Neural cell (in vitro differentiated cells): Measurements from ENCODE around the gene SRRD. TPM values are rescaled to one million over a fixed set of nuclear protein-coding genes. Genes with fewer than 3 reads are reported as not detected.
A peak's percentile ranks its signal among the peaks of the same experiment; 100 is the strongest.

Experiments used
- H2AFZ ChIP-seq: fragments of 200-600, 300-800 bp; sonication (generic), shearing (Covaris generic); 2 replicates; pipeline ENCODE4 v1.6.0; 2014; ENCODE audit warnings: low read depth, mild to moderate bottlenecking, antibody characterized with exemption, low read length, moderate library complexity
- H3F3A ChIP-seq: fragments of 200-600 bp; shearing (Covaris generic); 2 replicates; pipeline ENCODE4 v1.6.1; 2016; ENCODE audit warnings: mild to moderate bottlenecking, moderate library complexity, mixed read lengths, antibody characterized with exemption, low read length; ENCODE audit not compliant: insufficient read depth, poor library complexity, severe bottlenecking
- H3K27ac ChIP-seq: fragments of 200-600, 300-800 bp; sonication (generic), shearing (Covaris generic); 2 replicates; pipeline ENCODE4 v1.5.1; 2014; ENCODE audit warnings: mild to moderate bottlenecking, low read length, moderate library complexity
- H3K27me3 ChIP-seq: fragments of 300-800, 200-600 bp; sonication (generic), shearing (Covaris generic); 2 replicates; pipeline ENCODE4 v1.6.0; 2014; ENCODE audit warnings: mild to moderate bottlenecking, low read depth, low read length, moderate library complexity; ENCODE audit not compliant: insufficient read depth
- H3K36me3 ChIP-seq: fragments of 300-800, 200-600 bp; sonication (generic), shearing (Covaris generic); 2 replicates; pipeline ENCODE4 v1.5.1; 2014; ENCODE audit warnings: mild to moderate bottlenecking, antibody characterized with exemption, low read length, moderate library complexity; ENCODE audit not compliant: insufficient read depth
- H3K4me2 ChIP-seq: fragments of 300-800, 200-600 bp; sonication (generic), shearing (Covaris generic); 2 replicates; pipeline ENCODE4 v1.6.0; 2014; ENCODE audit warnings: mild to moderate bottlenecking, low read length
- H3K4me3 ChIP-seq: fragments of 300-800, 200-600 bp; sonication (generic), shearing (Covaris generic); 2 replicates; pipeline ENCODE4 v1.5.1; 2014; ENCODE audit warnings: mild to moderate bottlenecking, low read length, moderate library complexity
- H3K79me2 ChIP-seq: fragments of 200-600 bp; shearing (Covaris generic); replicated peaks from 2 replicates; pipeline ENCODE4 v1.6.0; 2014; ENCODE audit warnings: mild to moderate bottlenecking, low read length, moderate library complexity; ENCODE audit not compliant: insufficient read depth
- H3K9ac ChIP-seq: fragments of 300-800, 200-600 bp; sonication (generic), shearing (Covaris generic); 2 replicates; pipeline ENCODE4 v1.6.1; 2016; ENCODE audit warnings: mild to moderate bottlenecking, low read length, mixed read lengths
- H3K9me2 ChIP-seq: fragments of 200-600 bp; shearing (Covaris generic); 2 replicates; pipeline ENCODE4 v1.6.1; 2016; ENCODE audit warnings: mild to moderate bottlenecking, low read length, mixed read lengths; ENCODE audit not compliant: insufficient read depth
- H3K9me3 ChIP-seq: fragments of 200-600, 300-800 bp; sonication (generic), shearing (Covaris generic); 2 replicates; pipeline ENCODE4 v1.6.1; 2016; ENCODE audit warnings: mild to moderate bottlenecking, mixed run types, low read length, moderate library complexity, mixed read lengths
- H4K20me1 ChIP-seq: fragments of 200-600 bp; shearing (Covaris generic); 2 replicates; pipeline ENCODE4 v1.6.1; 2016; ENCODE audit warnings: mild to moderate bottlenecking, mixed run types; ENCODE audit not compliant: insufficient read depth
- EP300 ChIP-seq: fragments of 450-650 bp; conservative IDR thresholded peaks from 2 replicates; pipeline ENCODE4 v1.6.1; 2014; ENCODE audit warnings: antibody characterized with exemption, mild to moderate bottlenecking, moderate library complexity; ENCODE audit not compliant: poor library complexity, severe bottlenecking
- EZH2 ChIP-seq: fragments of 200-600, 300-800 bp; shearing (Covaris generic), sonication (generic); IDR thresholded peaks from 2 replicates; pipeline ENCODE4 v1.6.1; 2014; ENCODE audit warnings: antibody characterized with exemption, low read length, borderline replicate concordance, mild to moderate bottlenecking; ENCODE audit not compliant: insufficient read depth, poor library complexity, severe bottlenecking
- MXI1 ChIP-seq: fragments of 450-650 bp; conservative IDR thresholded peaks from 2 replicates; pipeline ENCODE4 v1.6.1; 2014; ENCODE audit warnings: antibody characterized with exemption, mild to moderate bottlenecking; ENCODE audit not compliant: poor library complexity, severe bottlenecking
- POLR2AphosphoS5 ChIP-seq: IDR thresholded peaks from 2 replicates; pipeline ENCODE4 v1.6.1; 2012
- RAD21 ChIP-seq: fragments of 450-650 bp; conservative IDR thresholded peaks from 2 replicates; pipeline ENCODE4 v1.6.1; 2014; ENCODE audit warnings: antibody characterized with exemption, mild to moderate bottlenecking, moderate library complexity
- SMC3 ChIP-seq: fragments of 450-650 bp; conservative IDR thresholded peaks from 2 replicates; pipeline ENCODE4 v1.6.1; 2014; ENCODE audit warnings: antibody characterized with exemption, mild to moderate bottlenecking, moderate library complexity; ENCODE audit not compliant: poor library complexity
- TAF1 ChIP-seq: IDR thresholded peaks from 2 replicates; pipeline ENCODE4 v1.6.1; 2012; ENCODE audit warnings: low read depth
- polyA plus RNA-seq: library from polyadenylated mRNA; depleted of rRNA; stranded (reverse); fragments of >200 nt; gene quantifications from 2 replicates; pipeline ENCODE4 v1.2.3, GENCODE V29; 2014
- TF ChIP-seq, protein P1 (sequence below): IDR thresholded peaks from 2 replicates; pipeline ENCODE4 v1.6.1; 2012; ENCODE audit warnings: borderline replicate concordance
- TF ChIP-seq, protein P2 (sequence below): fragments of 450-650 bp; IDR thresholded peaks from 2 replicates; pipeline ENCODE4 v1.5.1; 2014; ENCODE audit warnings: antibody characterized with exemption, mild to moderate bottlenecking, moderate library complexity; ENCODE audit not compliant: poor library complexity, severe bottlenecking

SRRD gene
- polyA plus RNA-seq, 1 donor from 2014 or later: 33.9 TPM

DNA sequence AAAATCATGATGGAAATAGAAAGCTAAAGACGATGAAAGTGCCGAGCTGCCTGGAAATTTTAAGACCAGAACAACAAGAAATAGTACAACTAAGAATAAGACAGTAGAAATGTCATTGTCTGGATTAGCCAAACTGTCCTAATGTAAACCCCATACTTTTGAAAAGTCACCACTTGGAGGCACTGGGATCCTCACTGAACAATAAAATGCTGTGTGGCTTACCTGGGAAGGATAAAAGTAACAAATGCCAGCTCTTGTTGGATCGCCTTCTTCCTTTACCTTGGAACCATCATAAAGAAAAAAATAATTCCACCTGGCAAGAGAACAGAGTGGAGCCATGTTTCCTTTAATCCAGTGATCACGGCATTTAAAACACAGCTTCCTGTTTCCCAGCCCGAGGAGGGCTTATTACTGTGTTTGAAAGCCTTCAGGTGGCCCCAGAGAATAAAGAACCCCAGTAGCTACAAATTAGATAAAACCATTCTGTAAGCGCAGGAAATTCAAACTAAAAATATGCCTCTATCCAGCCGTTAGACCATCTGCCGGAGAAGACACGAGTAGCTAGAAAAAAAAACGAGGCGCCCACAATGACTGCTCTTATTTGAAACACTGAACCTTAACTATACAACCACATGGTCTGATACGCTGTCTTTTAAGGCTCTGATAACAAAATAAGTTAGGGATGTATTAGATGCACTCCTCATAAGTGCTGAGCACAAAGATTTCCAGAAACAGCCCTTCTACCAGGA, 4.5 kb upstream of the SRRD start:
- no peak overlapping the region for H3K27ac ChIP-seq
- H3K4me3 ChIP-seq: peak overlapping the region; percentile 49
- H3K9ac ChIP-seq: no peak overlapping the region
- H3F3A ChIP-seq: no peaks in the 10 kb centered on the region
- H3K4me2 ChIP-seq: no peak overlapping the region
- no peaks in the 10 kb centered on the region for H3K9me3 ChIP-seq
- no peaks in the 10 kb centered on the region for H3K27me3 ChIP-seq
- H2AFZ ChIP-seq: no peak overlapping the region
- no peaks in the 10 kb centered on the region for H3K36me3 ChIP-seq
- H3K79me2 ChIP-seq: peaks cover 29% of the 10 kb centered on the region
- TF ChIP-seq RAD21 (peak; percentile 9), SMC3 (peak; percentile 10), EP300 (no peak)
- H3K9me2 ChIP-seq: no peaks in the 10 kb centered on the region
- no peaks in the 10 kb centered on the region for H4K20me1 ChIP-seq

DNA sequence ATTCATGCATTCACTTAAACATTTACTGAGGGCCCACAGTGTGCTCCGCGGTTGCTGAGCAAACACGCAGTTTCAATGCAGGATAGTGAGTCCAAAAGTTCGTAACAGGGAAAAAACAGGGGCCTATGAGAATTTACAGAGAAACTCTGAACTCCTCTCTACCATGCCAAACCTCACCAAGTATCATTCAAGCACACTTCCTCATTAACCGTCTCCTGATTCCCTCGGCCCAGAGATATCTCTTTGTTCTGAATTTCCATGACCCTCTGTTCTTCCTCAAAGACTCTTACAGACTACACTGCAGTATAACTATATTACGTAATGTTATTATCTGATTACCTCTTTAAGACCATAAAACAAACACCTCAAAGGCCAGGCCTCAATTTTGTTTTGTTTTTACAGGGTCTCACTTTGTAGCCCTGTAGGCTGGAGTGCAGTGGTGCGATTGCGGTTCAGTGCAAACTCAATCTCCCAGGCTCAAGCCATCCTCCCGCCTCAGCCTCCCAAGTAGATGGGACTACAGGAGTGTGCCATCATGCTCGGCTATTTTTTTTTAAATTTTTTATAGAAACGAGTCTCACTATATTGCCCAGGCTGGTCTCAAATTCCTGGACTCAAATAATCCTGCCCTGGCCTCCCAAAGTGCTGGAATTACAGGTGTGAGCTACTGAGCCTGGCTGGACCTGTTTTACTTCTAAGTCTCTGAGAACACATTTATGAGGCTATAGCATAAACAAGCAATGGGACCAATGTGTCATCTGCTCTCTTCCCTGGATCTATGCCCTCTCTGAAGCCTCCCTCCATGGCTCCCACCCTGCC, 3.7 kb upstream of the SRRD start:
- H3K27me3 ChIP-seq: no peaks in the 10 kb centered on the region
- no peaks in the 10 kb centered on the region for H3K36me3 ChIP-seq
- no peak overlapping the region for H3K27ac ChIP-seq
- no peaks in the 10 kb centered on the region for H3F3A ChIP-seq
- no peak overlapping the region for H3K9ac ChIP-seq
- H3K4me2 ChIP-seq: no peak overlapping the region
- peak overlapping the region; percentile 49 for H3K4me3 ChIP-seq
- no peaks in the 10 kb centered on the region for H3K9me2 ChIP-seq
- H4K20me1 ChIP-seq: no peaks in the 10 kb centered on the region
- no peak overlapping the region for H2AFZ ChIP-seq
- no peak for TF ChIP-seq SMC3
- TF ChIP-seq EZH2: no peak
- no peak for TF ChIP-seq EP300
- no peak for TF ChIP-seq RAD21
- TF ChIP-seq POLR2AphosphoS5: no peak
- TF ChIP-seq MXI1: no peak
- TF ChIP-seq, protein P1, sequence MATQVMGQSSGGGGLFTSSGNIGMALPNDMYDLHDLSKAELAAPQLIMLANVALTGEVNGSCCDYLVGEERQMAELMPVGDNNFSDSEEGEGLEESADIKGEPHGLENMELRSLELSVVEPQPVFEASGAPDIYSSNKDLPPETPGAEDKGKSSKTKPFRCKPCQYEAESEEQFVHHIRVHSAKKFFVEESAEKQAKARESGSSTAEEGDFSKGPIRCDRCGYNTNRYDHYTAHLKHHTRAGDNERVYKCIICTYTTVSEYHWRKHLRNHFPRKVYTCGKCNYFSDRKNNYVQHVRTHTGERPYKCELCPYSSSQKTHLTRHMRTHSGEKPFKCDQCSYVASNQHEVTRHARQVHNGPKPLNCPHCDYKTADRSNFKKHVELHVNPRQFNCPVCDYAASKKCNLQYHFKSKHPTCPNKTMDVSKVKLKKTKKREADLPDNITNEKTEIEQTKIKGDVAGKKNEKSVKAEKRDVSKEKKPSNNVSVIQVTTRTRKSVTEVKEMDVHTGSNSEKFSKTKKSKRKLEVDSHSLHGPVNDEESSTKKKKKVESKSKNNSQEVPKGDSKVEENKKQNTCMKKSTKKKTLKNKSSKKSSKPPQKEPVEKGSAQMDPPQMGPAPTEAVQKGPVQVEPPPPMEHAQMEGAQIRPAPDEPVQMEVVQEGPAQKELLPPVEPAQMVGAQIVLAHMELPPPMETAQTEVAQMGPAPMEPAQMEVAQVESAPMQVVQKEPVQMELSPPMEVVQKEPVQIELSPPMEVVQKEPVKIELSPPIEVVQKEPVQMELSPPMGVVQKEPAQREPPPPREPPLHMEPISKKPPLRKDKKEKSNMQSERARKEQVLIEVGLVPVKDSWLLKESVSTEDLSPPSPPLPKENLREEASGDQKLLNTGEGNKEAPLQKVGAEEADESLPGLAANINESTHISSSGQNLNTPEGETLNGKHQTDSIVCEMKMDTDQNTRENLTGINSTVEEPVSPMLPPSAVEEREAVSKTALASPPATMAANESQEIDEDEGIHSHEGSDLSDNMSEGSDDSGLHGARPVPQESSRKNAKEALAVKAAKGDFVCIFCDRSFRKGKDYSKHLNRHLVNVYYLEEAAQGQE: no peak
- TF ChIP-seq, protein P2, sequence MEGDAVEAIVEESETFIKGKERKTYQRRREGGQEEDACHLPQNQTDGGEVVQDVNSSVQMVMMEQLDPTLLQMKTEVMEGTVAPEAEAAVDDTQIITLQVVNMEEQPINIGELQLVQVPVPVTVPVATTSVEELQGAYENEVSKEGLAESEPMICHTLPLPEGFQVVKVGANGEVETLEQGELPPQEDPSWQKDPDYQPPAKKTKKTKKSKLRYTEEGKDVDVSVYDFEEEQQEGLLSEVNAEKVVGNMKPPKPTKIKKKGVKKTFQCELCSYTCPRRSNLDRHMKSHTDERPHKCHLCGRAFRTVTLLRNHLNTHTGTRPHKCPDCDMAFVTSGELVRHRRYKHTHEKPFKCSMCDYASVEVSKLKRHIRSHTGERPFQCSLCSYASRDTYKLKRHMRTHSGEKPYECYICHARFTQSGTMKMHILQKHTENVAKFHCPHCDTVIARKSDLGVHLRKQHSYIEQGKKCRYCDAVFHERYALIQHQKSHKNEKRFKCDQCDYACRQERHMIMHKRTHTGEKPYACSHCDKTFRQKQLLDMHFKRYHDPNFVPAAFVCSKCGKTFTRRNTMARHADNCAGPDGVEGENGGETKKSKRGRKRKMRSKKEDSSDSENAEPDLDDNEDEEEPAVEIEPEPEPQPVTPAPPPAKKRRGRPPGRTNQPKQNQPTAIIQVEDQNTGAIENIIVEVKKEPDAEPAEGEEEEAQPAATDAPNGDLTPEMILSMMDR: no peak
- TF ChIP-seq TAF1: no peak
- peaks cover 36% of the 10 kb centered on the region for H3K79me2 ChIP-seq
- H3K9me3 ChIP-seq: no peaks in the 10 kb centered on the region
